ENCODE data around the gene CACNA1C.

CACNA1C gene

GRCh38 chr12:2454601-2455177 lies 401.9 kb downstream of the CACNA1C start:
- no peak overlapping the region for H3K4me2 ChIP-seq (ENCODE audit: insufficient read depth, low read length)
- no peaks in the 10 kb centered on the region for H4K20me1 ChIP-seq (ENCODE audit: insufficient read depth, low read length)
- no peak overlapping the region for H3K9ac ChIP-seq (ENCODE audit: low read depth, low read length)
- peaks cover 5% of the 10 kb centered on the region for H3K27me3 ChIP-seq (ENCODE audit: insufficient read depth, low read length, poor library complexity)
- ATAC-seq (ENCODE audit: insufficient read depth, low read depth) (no peak), DNase-seq (no peak)
- no peak overlapping the region for H2AFZ ChIP-seq (ENCODE audit: low read depth, low read length)
- H3K4me3 ChIP-seq (ENCODE audit: low read depth in 1 of 2, low read length in 2 of 2), result no peak overlapping the region
- H3K27ac ChIP-seq (ENCODE audit: low read length), result no peak overlapping the region
- no peaks in the 10 kb centered on the region for H3K9me3 ChIP-seq (ENCODE audit: insufficient read depth, low read length, severe bottlenecking)
- H3K79me2 ChIP-seq (ENCODE audit: insufficient read depth, low read length), result no peaks in the 10 kb centered on the region
- TF ChIP-seq EZH2 (IDR thresholded peaks at IDR 0.05; ENCODE audit: borderline replicate concordance, low read depth, low read length, severe bottlenecking), result no peak
- TF ChIP-seq, protein P1, sequence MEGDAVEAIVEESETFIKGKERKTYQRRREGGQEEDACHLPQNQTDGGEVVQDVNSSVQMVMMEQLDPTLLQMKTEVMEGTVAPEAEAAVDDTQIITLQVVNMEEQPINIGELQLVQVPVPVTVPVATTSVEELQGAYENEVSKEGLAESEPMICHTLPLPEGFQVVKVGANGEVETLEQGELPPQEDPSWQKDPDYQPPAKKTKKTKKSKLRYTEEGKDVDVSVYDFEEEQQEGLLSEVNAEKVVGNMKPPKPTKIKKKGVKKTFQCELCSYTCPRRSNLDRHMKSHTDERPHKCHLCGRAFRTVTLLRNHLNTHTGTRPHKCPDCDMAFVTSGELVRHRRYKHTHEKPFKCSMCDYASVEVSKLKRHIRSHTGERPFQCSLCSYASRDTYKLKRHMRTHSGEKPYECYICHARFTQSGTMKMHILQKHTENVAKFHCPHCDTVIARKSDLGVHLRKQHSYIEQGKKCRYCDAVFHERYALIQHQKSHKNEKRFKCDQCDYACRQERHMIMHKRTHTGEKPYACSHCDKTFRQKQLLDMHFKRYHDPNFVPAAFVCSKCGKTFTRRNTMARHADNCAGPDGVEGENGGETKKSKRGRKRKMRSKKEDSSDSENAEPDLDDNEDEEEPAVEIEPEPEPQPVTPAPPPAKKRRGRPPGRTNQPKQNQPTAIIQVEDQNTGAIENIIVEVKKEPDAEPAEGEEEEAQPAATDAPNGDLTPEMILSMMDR (IDR thresholded peaks at IDR 0.05; ENCODE audit: borderline replicate concordance, extremely low read depth, low read length, poor library complexity, severe bottlenecking), result no peak
- no peaks in the 10 kb centered on the region for H3K36me3 ChIP-seq (ENCODE audit: insufficient read depth, low read length)
- H3K4me1 ChIP-seq (ENCODE audit: insufficient read depth, low read length), result no peaks in the 10 kb centered on the region

GRCh38 chr12:2455410-2455809 lies 402.6 kb downstream of the CACNA1C start:
- no peak overlapping the region for H3K27ac ChIP-seq (ENCODE audit: low read length)
- no peaks in the 10 kb centered on the region for H4K20me1 ChIP-seq (ENCODE audit: insufficient read depth, low read length)
- no peaks in the 10 kb centered on the region for H3K9me3 ChIP-seq (ENCODE audit: insufficient read depth, low read length, severe bottlenecking)
- no peaks in the 10 kb centered on the region for H3K36me3 ChIP-seq (ENCODE audit: insufficient read depth, low read length)
- H3K79me2 ChIP-seq (ENCODE audit: insufficient read depth, low read length), result no peaks in the 10 kb centered on the region
- no peaks in the 10 kb centered on the region for H3K4me1 ChIP-seq (ENCODE audit: insufficient read depth, low read length)
- DNase-seq, result no peak
- H3K4me2 ChIP-seq (ENCODE audit: insufficient read depth, low read length), result no peak overlapping the region
- no peak overlapping the region for H2AFZ ChIP-seq (ENCODE audit: low read depth, low read length)
- no peak for ATAC-seq (ENCODE audit: insufficient read depth, low read depth)
- H3K9ac ChIP-seq (ENCODE audit: low read depth, low read length), result no peak overlapping the region
- peaks cover 5% of the 10 kb centered on the region for H3K27me3 ChIP-seq (ENCODE audit: insufficient read depth, low read length, poor library complexity)
- TF ChIP-seq, protein P1 (IDR thresholded peaks at IDR 0.05; ENCODE audit: borderline replicate concordance, extremely low read depth, low read length, poor library complexity, severe bottlenecking), result no peak
- no peak for TF ChIP-seq EZH2 (IDR thresholded peaks at IDR 0.05; ENCODE audit: borderline replicate concordance, low read depth, low read length, severe bottlenecking)
- H3K4me3 ChIP-seq (ENCODE audit: low read depth in 1 of 2, low read length in 2 of 2), result no peak overlapping the region

- Histone ChIP-seq H3K36me3 (ENCODE audit: insufficient read depth, low read length) (no peaks in the 10 kb centered on the region), H3K79me2 (ENCODE audit: insufficient read depth, low read length) (no peaks in the 10 kb centered on the region), H3K4me3 (ENCODE audit: low read depth in 1 of 2, low read length in 2 of 2) (no peak overlapping the region), H4K20me1 (ENCODE audit: insufficient read depth, low read length) (no peaks in the 10 kb centered on the region), H3K4me2 (ENCODE audit: insufficient read depth, low read length) (no peak overlapping the region), H3K27ac (ENCODE audit: low read length) (no peak overlapping the region), H3K27me3 (ENCODE audit: insufficient read depth, low read length, poor library complexity) (peaks cover 5% of the 10 kb centered on the region), H3K4me1 (ENCODE audit: insufficient read depth, low read length) (no peaks in the 10 kb centered on the region), H2AFZ (ENCODE audit: low read depth, low read length) (no peak overlapping the region), H3K9ac (ENCODE audit: low read depth, low read length) (no peak overlapping the region), H3K9me3 (ENCODE audit: insufficient read depth, low read length, severe bottlenecking) (no peaks in the 10 kb centered on the region)
- no peak for DNase-seq
- no peak for ATAC-seq (ENCODE audit: insufficient read depth, low read depth)
- TF ChIP-seq, protein P1 (IDR thresholded peaks at IDR 0.05; ENCODE audit: borderline replicate concordance, extremely low read depth, low read length, poor library complexity, severe bottlenecking), result no peak
Observed at GRCh38 chr12:2456122-2456812, 403.5 kb downstream of the CACNA1C start.

Measured in DND-41 (cell line).